Prostate gland (tissue), 2 donors: ENCODE results near the gene CCDC174. TPM values are rescaled to one million over a fixed set of nuclear protein-coding genes. Genes with fewer than 3 reads are reported as not detected.
A peak's percentile ranks its signal among the peaks of the same experiment; 100 is the strongest.
"Not testable (repeated sequence)": the region's sequence is repeated elsewhere in the genome, so short reads cannot be mapped to it uniquely, and the experiment has no call there.

ENCODE experiments used
- DNase-seq: peaks from one replicate; pipeline ENCODE4 v3.0.0-alpha.2; 2019; ENCODE audit warnings: low spot score
- H3K27ac ChIP-seq, 2 donors: fragments of 200-600 bp; sonication (generic); 2 replicates each; pipeline ENCODE4 v1.5.1; 2017 to 2019
- H3K27me3 ChIP-seq: fragments of 200-600 bp; sonication (generic); replicated peaks from 2 replicates; pipeline ENCODE4 v1.5.1; 2019; ENCODE audit not compliant: insufficient read depth
- H3K36me3 ChIP-seq, 2 donors: fragments of 200-600 bp; sonication (generic); 1 replicate in 1 of 2; 2 replicates in 1 of 2; pipeline versions ENCODE4 v1.5.1 to v1.8.1; 2017 to 2019
- H3K4me1 ChIP-seq: fragments of 200-600 bp; sonication (generic); replicated peaks from 2 replicates; pipeline ENCODE4 v1.5.1; 2019
- H3K4me3 ChIP-seq, 2 donors: fragments of 200-600 bp; sonication (generic); 2 replicates each; pipeline ENCODE4 v1.5.1; 2017 to 2019
- H3K9me3 ChIP-seq: fragments of 200-600 bp; sonication (generic); 2 replicates; pipeline ENCODE4 v1.5.1; 2017
- CTCF ChIP-seq, 4 experiments: fragments of 200-600 bp in 2 of 4; fragments of 450-650 bp in 2 of 4; sonication (generic) in 2 of 4; IDR thresholded peaks; 1 replicate in 3 of 4; 2 replicates in 1 of 4; pipeline ENCODE4 v1.5.1; 2016 to 2019; ENCODE audit warnings: antibody characterized with exemption in 4 of 4, mild to moderate bottlenecking in 2 of 4, moderate library complexity in 2 of 4
- POLR2A ChIP-seq: fragments of 450-650 bp; IDR thresholded peaks from one replicate; pipeline ENCODE4 v1.6.1; 2016; ENCODE audit warnings: antibody characterized with exemption, mild to moderate bottlenecking
- POLR2AphosphoS5 ChIP-seq: sonication (generic); formaldehyde crosslinking; IDR thresholded peaks from one replicate; pipeline ENCODE4 v1.6.1; 2017; ENCODE audit warnings: antibody characterized with exemption
- WGBS: methylation state at CpG from one replicate; pipeline ENCODE4 v1.1.5; 2018; 5-methylcytosine and 5-hydroxymethylcytosine counted together
- intact Hi-C: fragments of 100-400 bp; cut with DNase I; formaldehyde crosslinking; loops from one replicate; pipeline ENCODE4 v1.14.2; 2022
- total RNA-seq, 2 donors: library from RNA; depleted of rRNA; stranded (reverse); fragments of >200 nt; gene quantifications; one replicate each; pipeline ENCODE4 v1.1.0, GENCODE V29; 2016

Gene CCDC174
- total RNA-seq, 2 donors from 2014 or later: 12.3 to 25.2 TPM

- DNase-seq: no peak
- Histone ChIP-seq H3K9me3 (no peaks in the 10 kb centered on the region), H3K36me3 (no peaks in the 10 kb centered on the region), H3K4me1 (peaks cover 5% of the 10 kb centered on the region), H3K4me3 (no peak overlapping the region), H3K27me3 (no peaks in the 10 kb centered on the region), H3K27ac (no peak overlapping the region)
- no peak for TF ChIP-seq CTCF (IDR thresholded peaks at IDR 0.05)
- WGBS: 80% methylated on average over 19 of the region's 19 CpGs
- intact Hi-C loops: no loop called here
Observed at GRCh38 chr3:14647976-14648955, 3.3 kb upstream of the CCDC174 start.

GRCh38 chr3:14649466-14649865, 2.1 kb upstream of the CCDC174 start:
- DNase-seq: no peak
- intact Hi-C loops: no loop called here
- Histone ChIP-seq H3K27ac (no peak overlapping the region), H3K9me3 (no peaks in the 10 kb centered on the region), H3K27me3 (no peaks in the 10 kb centered on the region), H3K36me3 (no peaks in the 10 kb centered on the region), H3K4me1 (peaks cover 10% of the 10 kb centered on the region), H3K4me3 (no peak overlapping the region)
- WGBS: 58% methylated on average over 2 of the region's 2 CpGs
- TF ChIP-seq CTCF (IDR thresholded peaks at IDR 0.05) (no peak), POLR2AphosphoS5 (no peak), POLR2A (no peak)

GRCh38 chr3:14650193-14650592, 1.4 kb upstream of the CCDC174 start:
- no peaks in the 10 kb centered on the region for H3K9me3 ChIP-seq
- H3K27me3 ChIP-seq: no peaks in the 10 kb centered on the region
- H3K27ac ChIP-seq: no peak overlapping the region
- H3K4me3 ChIP-seq: no peak overlapping the region
- TF ChIP-seq POLR2A: no peak
- TF ChIP-seq POLR2AphosphoS5: no peak
- no peak for TF ChIP-seq CTCF (IDR thresholded peaks at IDR 0.05)
- peaks cover 10% of the 10 kb centered on the region for H3K4me1 ChIP-seq
- whole genome bisulfite sequencing: 95% methylated on average over 4 of the region's 4 CpGs
- DNase-seq: no peak
- H3K36me3 ChIP-seq: no peaks in the 10 kb centered on the region
- intact Hi-C loops: no loop called here

GRCh38 chr3:14652360-14652907, 872 bp downstream of the CCDC174 start:
- H3K4me1 ChIP-seq, H3K27me3 ChIP-seq, intact Hi-C loops, H3K36me3 ChIP-seq, H3K9me3 ChIP-seq, DNase-seq: not testable (repeated sequence)
- 84% methylated on average over 21 of the region's 21 CpGs for WGBS
- Histone ChIP-seq H3K4me3 (peak overlapping the region; percentile 60 to 79), H3K27ac (peak overlapping the region in 1 of 2 donors; percentile 86)

- no peak overlapping the region for H3K4me3 ChIP-seq
- H3K27ac ChIP-seq: no peak overlapping the region
- WGBS: 81% methylated on average over 2 of the region's 2 CpGs
- intact Hi-C loops: no loop called here
- H3K27me3 ChIP-seq: no peaks in the 10 kb centered on the region
- no peaks in the 10 kb centered on the region for H3K9me3 ChIP-seq
- TF ChIP-seq POLR2AphosphoS5 (no peak), CTCF (IDR thresholded peaks at IDR 0.05) (no peak), POLR2A (no peak)
- DNase-seq: no peak
- H3K36me3 ChIP-seq: peaks cover 11 to 30% of the 10 kb centered on the region in 2 donors
- H3K4me1 ChIP-seq: peaks cover 10% of the 10 kb centered on the region
Observed at GRCh38 chr3:14657579-14657978, 6.0 kb downstream of the CCDC174 start.
